Kidney tubule cell (primary cell): ENCODE data around the gene LGALS1.

Experiments used
- DNase-seq: peaks from one replicate; pipeline ENCODE4 v3.0.0-alpha.2; 2018; ENCODE audit warnings: low spot score

LGALS1 gene

GRCh38 chr22:37725551-37726240, 50.3 kb downstream of the LGALS1 start:
- DNase-seq: no peak

GRCh38 chr22:37726241-37726887, 50.9 kb downstream of the LGALS1 start:
- DNase-seq: peak; percentile 24

- no peak for DNase-seq
These were observed 53.2 kb downstream of the LGALS1 start for GRCh38 chr22:37728620-37729019.
